HepG2 (cell line): Measurements from ENCODE around the gene DNAAF3.

Source experiments
- ELF1 ChIP-seq: sonication (generic); formaldehyde crosslinking; IDR thresholded peaks from 2 replicates; pipeline ENCODE4 v1.4.0; 2020; ENCODE audit warnings: missing genetic modification reagents
- POLR2A ChIP-seq, 2 experiments: IDR thresholded peaks; 2 replicates each; pipeline ENCODE4 v1.6.1; 2011; ENCODE audit warnings: low read depth in 2 of 2, low read length in 2 of 2, mild to moderate bottlenecking in 1 of 2, moderate library complexity in 1 of 2; ENCODE audit not compliant: insufficient read depth in 1 of 2
- RAD21 ChIP-seq: fragments of 450-650 bp; formaldehyde crosslinking; IDR thresholded peaks from 2 replicates; pipeline ENCODE4 v1.5.0; 2020; ENCODE audit warnings: mild to moderate bottlenecking
- ZNF749 ChIP-seq: sonication (generic); formaldehyde crosslinking; IDR thresholded peaks from 2 replicates; pipeline ENCODE4 v1.8.0; 2022; ENCODE audit warnings: mild to moderate bottlenecking, missing genetic modification reagents, moderate library complexity, borderline replicate concordance

- TF ChIP-seq ZNF749 (CRISPR knock-in tag) = no peak
- no peak for TF ChIP-seq RAD21 (CRISPR knock-in tag)
- no peak for TF ChIP-seq POLR2A (IDR thresholded peaks at IDR 0.05; ENCODE audit: insufficient read depth in 1 of 2, low read depth in 2 of 2, low read length in 2 of 2)
- no peak for TF ChIP-seq ELF1
Observed at GRCh38 chr19:55199620-55200204, 33.3 kb upstream of the DNAAF3 start.
